OCI-LY3 (cell line): ENCODE data around the gene ICAM3.

ENCODE experiments used
- H2AFZ ChIP-seq: fragments of 200-600, 300-600 bp; shearing (Covaris generic); 2 replicates; pipeline ENCODE4 v1.6.0; 2014; ENCODE audit warnings: antibody characterized with exemption, low read depth, low read length
- H3K27ac ChIP-seq: fragments of 200-600, 300-600 bp; sonication (generic); 2 replicates; pipeline ENCODE4 v1.5.1; 2014; ENCODE audit warnings: mild to moderate bottlenecking, low read length, moderate library complexity, mixed read lengths
- H3K27me3 ChIP-seq: fragments of 200-600, 300-600 bp; sonication (generic); 2 replicates; pipeline ENCODE4 v1.6.1; 2014; ENCODE audit warnings: low read depth, low read length, mixed read lengths
- H3K36me3 ChIP-seq: fragments of 200-600, 300-600 bp; sonication (generic); replicated peaks from 2 replicates; pipeline ENCODE3; 2014; ENCODE audit warnings: low read depth, low read length, mixed read lengths
- H3K4me1 ChIP-seq: fragments of 300-600, 200-600 bp; sonication (generic); 2 replicates; pipeline ENCODE4 v1.6.1; 2014; ENCODE audit warnings: low read length, mixed read lengths
- H3K4me2 ChIP-seq: fragments of 200-600, 300-600 bp; sonication (generic); 2 replicates; pipeline ENCODE4 v1.6.1; 2014; ENCODE audit warnings: low read length, mixed read lengths
- H3K4me3 ChIP-seq: fragments of 300-600, 200-600 bp; sonication (generic); 2 replicates; pipeline ENCODE4 v1.5.1; 2014; ENCODE audit warnings: antibody characterized with exemption, mild to moderate bottlenecking, low read length, moderate library complexity
- H3K79me2 ChIP-seq: fragments of 300-600, 200-600 bp; shearing (Covaris generic); 2 replicates; pipeline ENCODE4 v1.6.1; 2014; ENCODE audit warnings: mild to moderate bottlenecking, low read length, mixed read lengths
- H3K9ac ChIP-seq: fragments of 300-600, 200-600 bp; shearing (Covaris generic); 2 replicates; pipeline ENCODE4 v1.6.0; 2014; ENCODE audit warnings: mild to moderate bottlenecking, low read length, moderate library complexity
- H3K9me3 ChIP-seq: fragments of 200-600, 300-600 bp; shearing (Covaris generic); 2 replicates; pipeline ENCODE4 v1.6.1; 2014; ENCODE audit warnings: low read length, mixed read lengths; ENCODE audit not compliant: insufficient read depth
- H4K20me1 ChIP-seq: fragments of 200-600, 300-600 bp; sonication (generic); 2 replicates; pipeline ENCODE4 v1.6.1; 2016; ENCODE audit warnings: low read length, mixed read lengths; ENCODE audit not compliant: insufficient read depth
- CTCF ChIP-seq: fragments of 200-600, 300-600 bp; sonication (generic); IDR thresholded peaks from 2 replicates; pipeline ENCODE4 v1.5.1; 2014; ENCODE audit warnings: antibody characterized with exemption, low read length, low read depth
- EZH2phosphoT487 ChIP-seq: fragments of 200-600 bp; shearing (Covaris generic); IDR thresholded peaks from 2 replicates; pipeline ENCODE4 v1.6.1; 2018; ENCODE audit warnings: antibody characterized with exemption, mixed run types, low read depth

ICAM3 gene

GRCh38 chr19:10295305-10295846, 44.0 kb downstream of the ICAM3 start:
- no peaks in the 10 kb centered on the region for H3K27me3 ChIP-seq
- TF ChIP-seq EZH2phosphoT487: no peak
- no peak for TF ChIP-seq CTCF
- H2AFZ ChIP-seq: no peak overlapping the region
- no peak overlapping the region for H3K9ac ChIP-seq
- no peak overlapping the region for H3K27ac ChIP-seq
- no peaks in the 10 kb centered on the region for H4K20me1 ChIP-seq
- no peak overlapping the region for H3K4me2 ChIP-seq
- H3K36me3 ChIP-seq: peaks cover 8% of the 10 kb centered on the region
- no peaks in the 10 kb centered on the region for H3K79me2 ChIP-seq
- H3K9me3 ChIP-seq: no peaks in the 10 kb centered on the region
- no peaks in the 10 kb centered on the region; the same call in 1 of the 2 replicates for H3K4me1 ChIP-seq
- no peak overlapping the region for H3K4me3 ChIP-seq

GRCh38 chr19:10294368-10294697, 45.1 kb downstream of the ICAM3 start:
- Histone ChIP-seq H2AFZ (no peak overlapping the region), H3K4me3 (no peak overlapping the region), H3K4me1 (no peaks in the 10 kb centered on the region), H3K27ac (no peak overlapping the region), H3K9me3 (no peaks in the 10 kb centered on the region), H3K27me3 (no peaks in the 10 kb centered on the region), H3K4me2 (no peak overlapping the region), H4K20me1 (no peaks in the 10 kb centered on the region), H3K79me2 (no peaks in the 10 kb centered on the region), H3K36me3 (peaks cover 8% of the 10 kb centered on the region), H3K9ac (no peak overlapping the region)
- TF ChIP-seq EZH2phosphoT487: no peak
- TF ChIP-seq CTCF: no peak

GRCh38 chr19:10293637-10294367, 45.6 kb downstream of the ICAM3 start:
- no peak for TF ChIP-seq EZH2phosphoT487
- TF ChIP-seq CTCF: no peak
- peaks cover 8% of the 10 kb centered on the region for H3K36me3 ChIP-seq
- no peak overlapping the region for H3K27ac ChIP-seq
- H2AFZ ChIP-seq: no peak overlapping the region
- peaks cover 2% of the 10 kb centered on the region for H3K4me1 ChIP-seq
- H3K4me2 ChIP-seq: no peak overlapping the region
- no peaks in the 10 kb centered on the region for H3K9me3 ChIP-seq
- no peaks in the 10 kb centered on the region for H3K27me3 ChIP-seq
- no peak overlapping the region for H3K9ac ChIP-seq
- H4K20me1 ChIP-seq: no peaks in the 10 kb centered on the region
- no peaks in the 10 kb centered on the region for H3K79me2 ChIP-seq
- H3K4me3 ChIP-seq: no peak overlapping the region

- no peak overlapping the region for H2AFZ ChIP-seq
- no peaks in the 10 kb centered on the region for H3K27me3 ChIP-seq
- H3K4me1 ChIP-seq: peaks cover 5% of the 10 kb centered on the region
- TF ChIP-seq EZH2phosphoT487 (no peak), CTCF (no peak)
- no peaks in the 10 kb centered on the region for H3K9me3 ChIP-seq
- no peak overlapping the region for H3K4me3 ChIP-seq
- H4K20me1 ChIP-seq: no peaks in the 10 kb centered on the region
- H3K79me2 ChIP-seq: no peaks in the 10 kb centered on the region
- peaks cover 8% of the 10 kb centered on the region for H3K36me3 ChIP-seq
- H3K4me2 ChIP-seq: no peak overlapping the region
- H3K27ac ChIP-seq: no peak overlapping the region
- no peak overlapping the region for H3K9ac ChIP-seq
Observed at GRCh38 chr19:10292789-10293636, 46.4 kb downstream of the ICAM3 start.
